H1 (cell line): ENCODE measurements around the gene PANX1. TPM values are rescaled to one million over a fixed set of nuclear protein-coding genes. Genes with fewer than 3 reads are reported as not detected.

Source experiments
- CHD7 ChIP-seq: fragments of 300-600 bp; sonication (generic); IDR thresholded peaks from 2 replicates; pipeline ENCODE4 v1.7.1; 2012; ENCODE audit warnings: low read length, moderate library complexity, mild to moderate bottlenecking, inconsistent platforms; ENCODE audit not compliant: insufficient replicate concordance
- MAX ChIP-seq: IDR thresholded peaks from 2 replicates; pipeline ENCODE4 v1.6.1; 2012; ENCODE audit warnings: inconsistent platforms
- RAD21 ChIP-seq, 2 experiments: IDR thresholded peaks in 1 of 2; conservative IDR thresholded peaks in 1 of 2; 2 replicates each; pipeline ENCODE4 v1.6.1; 2011; ENCODE audit warnings: low read depth in 2 of 2, low read length in 2 of 2, improper control_type of control experiment in 1 of 2, inconsistent platforms in 1 of 2, mild to moderate bottlenecking in 1 of 2, moderate library complexity in 1 of 2
- RFX5 ChIP-seq: IDR thresholded peaks from 2 replicates; pipeline ENCODE4 v1.6.1; 2011; ENCODE audit warnings: low read depth, low read length, improper control_type of control experiment, borderline replicate concordance
- SP4 ChIP-seq: IDR thresholded peaks from 2 replicates; pipeline ENCODE4 v1.6.1; 2012; ENCODE audit warnings: low read length, inconsistent platforms
- TAF7 ChIP-seq: optimal IDR thresholded peaks from 2 replicates; pipeline ENCODE3; 2011; ENCODE audit warnings: low read depth, mild to moderate bottlenecking, inconsistent platforms, low read length, moderate library complexity, borderline replicate concordance
- polyA plus RNA-seq, 7 experiments: library from polyadenylated mRNA; depleted of rRNA in 3 of 7; stranded (reverse) in 5 of 7; unstranded in 2 of 7; fragments of >200 nt in 5 of 7; fragments of 200-250 nt in 2 of 7; gene quantifications; 1 replicate in 5 of 7; 2 replicates in 1 of 7; 4 replicates in 1 of 7; pipeline versions ENCODE4 v1.2.1 to v1.2.3, GENCODE V29; 2011 to 2013; ENCODE audit warnings: missing spikeins in 2 of 7, mixed read lengths in 2 of 7
- total RNA-seq: library from RNA; stranded (reverse); fragmentation: NEBNext Ultra II Directional; extraction: Animal tissue kit (Norgen Biotek cat#: 25700); gene quantifications from 2 replicates; pipeline ENCODE4 v1.2.1, GENCODE V29; 2021

Gene PANX1
- total and polyA plus RNA-seq, 2 of the 8 experiments (the other 6 are each of a cell fraction or from before 2014, with no cell fraction given): 15.9 to 35.2 TPM

- TF ChIP-seq CHD7: no peak
- TF ChIP-seq SP4: no peak
- TF ChIP-seq RFX5: no peak
- TF ChIP-seq MAX: no peak
- TF ChIP-seq RAD21 (IDR thresholded peaks at IDR 0.05 in 1 of 2, conservative IDR thresholded peaks at IDR 0.05 in 1 of 2; ENCODE audit: low read depth in 2 of 2, low read length in 2 of 2): no peak
- no peak for TF ChIP-seq TAF7
Measured at GRCh38 chr11:94103471-94103870, 25.2 kb upstream of the PANX1 start (continued).
